RWPE2 (cell line): ENCODE results near the gene DGLUCY.

Experiments used
- ATAC-seq: fragments of 200-7000 bp; cut with Tn5 transposase; 3 replicates; pipeline ENCODE4 v1.9.1; 2021; ENCODE audit warnings: low read depth
- DNase-seq: peaks from one replicate; pipeline ENCODE4 v3.0.0-alpha.2; 2020; ENCODE audit warnings: low spot score
- H3K27ac ChIP-seq: fragments of 450-650 bp; 2 replicates; pipeline ENCODE4 v1.5.1; 2017; ENCODE audit warnings: mild to moderate bottlenecking; ENCODE audit not compliant: poor library complexity, severe bottlenecking
- H3K27me3 ChIP-seq: fragments of 250-450 bp; sonication (Bioruptor Pico); 2 replicates; pipeline ENCODE4 v1.5.1; 2021; ENCODE audit warnings: mild to moderate bottlenecking, moderate library complexity; ENCODE audit not compliant: insufficient read depth, poor library complexity, severe bottlenecking
- H3K36me3 ChIP-seq: fragments of 250-450 bp; sonication (Bioruptor Pico); 2 replicates; pipeline ENCODE4 v1.5.1; 2020; ENCODE audit warnings: low read depth, mild to moderate bottlenecking, moderate library complexity
- H3K4me1 ChIP-seq: fragments of 250-450 bp; sonication (Bioruptor Pico); 2 replicates; pipeline ENCODE4 v1.5.1; 2021; ENCODE audit warnings: mild to moderate bottlenecking, moderate library complexity; ENCODE audit not compliant: insufficient read depth, poor library complexity, severe bottlenecking
- H3K4me3 ChIP-seq: fragments of 250-450 bp; sonication (Bioruptor Pico); 2 replicates; pipeline ENCODE4 v1.5.1; 2021; ENCODE audit warnings: mild to moderate bottlenecking, moderate library complexity; ENCODE audit not compliant: severe bottlenecking
- H3K9me3 ChIP-seq: fragments of 250-450 bp; sonication (Bioruptor Pico); 2 replicates; pipeline ENCODE4 v1.5.1; 2021; ENCODE audit warnings: mild to moderate bottlenecking, moderate library complexity; ENCODE audit not compliant: severe bottlenecking
- CTCF ChIP-seq: fragments of 450-650 bp; IDR thresholded peaks from one replicate; pipeline ENCODE4 v1.5.1; 2017; ENCODE audit warnings: mild to moderate bottlenecking, moderate library complexity; ENCODE audit not compliant: poor library complexity, severe bottlenecking

The DGLUCY gene

GRCh38 chr14:91218014-91218413 is 104.1 kb downstream of the DGLUCY start:
- ATAC-seq: no peak
- H3K27me3 ChIP-seq: no peaks in the 10 kb centered on the region
- no peak overlapping the region for H3K4me3 ChIP-seq
- H3K27ac ChIP-seq: no peak overlapping the region
- no peak for DNase-seq
- peaks cover 6% of the 10 kb centered on the region; the same call in 1 of the 2 replicates for H3K36me3 ChIP-seq
- no peak for TF ChIP-seq CTCF
- no peaks in the 10 kb centered on the region for H3K9me3 ChIP-seq
- H3K4me1 ChIP-seq: no peaks in the 10 kb centered on the region

GRCh38 chr14:91219517-91220389 is 105.9 kb downstream of the DGLUCY start:
- H3K36me3 ChIP-seq: no peaks in the 10 kb centered on the region
- H3K27ac ChIP-seq: no peak overlapping the region
- DNase-seq (no peak), ATAC-seq (no peak)
- no peak for TF ChIP-seq CTCF
- no peaks in the 10 kb centered on the region for H3K27me3 ChIP-seq
- no peaks in the 10 kb centered on the region for H3K9me3 ChIP-seq
- H3K4me3 ChIP-seq: no peak overlapping the region
- H3K4me1 ChIP-seq: no peaks in the 10 kb centered on the region

DNA sequence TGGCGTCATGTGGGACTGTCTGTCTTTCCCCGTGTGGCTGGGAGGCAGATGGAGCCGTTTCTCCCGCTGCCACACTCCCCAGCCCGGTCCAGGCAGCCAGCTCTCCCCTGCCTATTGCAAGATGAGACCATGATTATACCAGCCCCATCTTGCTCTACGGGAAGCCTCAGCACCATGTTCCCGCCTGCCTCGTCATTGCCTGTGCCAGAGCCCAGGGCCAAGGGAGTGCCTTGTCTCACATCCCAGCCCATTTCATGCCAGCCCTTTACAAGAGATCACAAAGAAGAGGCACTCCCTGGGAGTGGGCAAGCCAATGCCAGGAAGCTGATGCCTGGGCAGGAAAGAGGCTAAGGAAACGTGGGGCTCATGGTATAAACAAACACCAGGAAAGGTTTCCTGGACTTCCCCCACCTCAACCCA is 106.7 kb downstream of the DGLUCY start:
- DNase-seq (no peak), ATAC-seq (peak; percentile 22; the same call in 2 of the 3 replicates)
- H3K27ac ChIP-seq: no peak overlapping the region
- no peaks in the 10 kb centered on the region for H3K36me3 ChIP-seq
- H3K9me3 ChIP-seq: no peaks in the 10 kb centered on the region
- no peaks in the 10 kb centered on the region for H3K27me3 ChIP-seq
- TF ChIP-seq CTCF: no peak
- H3K4me3 ChIP-seq: no peak overlapping the region
- H3K4me1 ChIP-seq: no peaks in the 10 kb centered on the region

- DNase-seq (no peak), ATAC-seq (no peak)
- Histone ChIP-seq H3K36me3 (no peaks in the 10 kb centered on the region), H3K27ac (no peak overlapping the region), H3K9me3 (no peaks in the 10 kb centered on the region), H3K4me3 (no peak overlapping the region), H3K27me3 (no peaks in the 10 kb centered on the region), H3K4me1 (no peaks in the 10 kb centered on the region)
- TF ChIP-seq CTCF: no peak
These were observed 107.4 kb downstream of the DGLUCY start for GRCh38 chr14:91221270-91221669.
